Stimulated activated naive CD8-positive, alpha-beta T cell treated with anti-CD3 and anti-CD28 coated beads, Interleukin-15, Interleukin-2, amounts not matched to agents 100 U/mL and 50 U/mL, for 24 hours (primary cell): ENCODE results near the gene MTA1.

Source experiments
- ATAC-seq: fragments of 150-1000 bp; cut with Tn5 transposase; one replicate; pipeline ENCODE4 v1.10.0; 2021
- DNase-seq: peaks from one replicate; pipeline ENCODE4 v3.0.0; 2021

Gene MTA1

DNA sequence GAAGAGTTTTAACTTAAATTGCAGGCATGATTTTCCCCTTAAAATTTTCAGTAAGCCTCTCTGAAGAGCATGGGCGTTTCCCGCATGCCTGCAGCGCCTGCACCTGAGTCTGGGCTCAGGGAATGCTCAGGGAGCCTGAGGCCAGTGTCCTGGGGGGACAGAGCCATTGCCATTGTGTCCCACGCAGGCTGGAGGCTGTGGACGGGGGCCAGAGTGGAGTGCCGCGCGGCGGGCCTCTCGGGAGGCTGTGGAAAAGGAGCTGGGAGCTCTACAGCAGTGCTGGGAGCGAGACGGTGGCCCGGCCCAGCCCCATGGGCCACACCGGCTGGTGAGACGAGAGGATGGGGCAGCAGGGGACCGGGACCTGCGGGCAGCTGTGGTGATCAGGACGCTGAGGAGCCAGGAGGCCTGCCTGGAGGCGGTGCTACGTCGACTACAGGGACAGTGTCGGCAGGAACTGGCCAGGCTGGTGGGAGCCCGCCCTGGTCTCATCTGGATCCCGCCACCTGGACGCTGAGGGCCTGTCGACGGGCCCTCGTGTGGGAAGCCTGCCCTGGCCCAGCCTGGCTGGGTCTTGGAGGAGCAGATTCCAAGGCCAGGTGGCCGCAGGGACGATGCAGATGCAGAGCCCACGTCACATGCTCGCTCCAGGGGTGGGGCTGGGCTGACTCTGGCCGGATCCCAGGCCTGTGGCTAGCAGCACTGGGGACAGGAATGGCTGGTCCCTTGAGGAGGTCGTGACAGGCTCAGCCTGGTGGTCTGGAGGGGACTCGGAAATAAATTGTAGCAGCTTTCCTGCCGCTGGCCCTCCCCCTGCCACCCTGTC, 79.0 kb downstream of the MTA1 start:
- DNase-seq: no peak

DNA sequence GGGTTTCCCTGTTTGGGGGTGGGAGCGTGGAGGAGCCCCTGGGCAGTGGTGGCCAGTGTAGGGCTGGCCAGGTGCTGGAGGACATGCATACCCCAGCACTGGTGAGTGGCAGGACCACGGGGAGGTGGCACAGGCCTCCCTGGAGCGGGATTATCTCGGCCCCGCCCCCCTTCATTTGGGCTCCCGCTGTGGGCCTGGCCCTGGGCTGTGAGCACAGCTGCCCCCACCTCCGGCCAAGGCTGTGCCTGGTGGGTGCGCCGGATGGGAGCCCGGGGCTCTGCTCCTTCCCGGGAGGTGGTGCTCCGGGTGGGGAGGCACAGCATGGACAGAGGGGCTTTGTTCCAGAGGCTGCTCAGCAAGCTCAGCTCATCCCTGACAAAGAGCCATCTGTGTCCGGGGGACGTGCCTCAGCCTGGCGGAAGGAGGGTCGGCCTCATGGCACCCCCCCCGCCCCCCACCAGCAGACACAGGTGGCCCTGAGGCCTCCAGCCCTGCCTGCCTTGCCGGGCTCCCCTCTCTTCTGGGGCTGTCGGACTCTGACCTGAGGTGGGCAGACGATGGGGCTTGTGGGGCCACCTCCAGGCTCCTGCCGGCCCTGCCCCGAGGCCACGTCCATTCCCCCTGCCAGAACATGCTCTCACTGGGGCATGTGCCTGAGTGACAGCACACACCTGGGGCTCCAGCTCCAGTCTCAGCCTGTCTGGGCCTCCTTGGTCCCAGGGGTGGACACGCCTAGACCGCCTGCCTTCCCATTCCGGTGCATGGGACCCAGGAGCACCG, 79.8 kb downstream of the MTA1 start:
- ATAC-seq (no peak), DNase-seq (no peak)

More for the DNA sequence above, 79.0 kb downstream of the MTA1 start:
- ATAC-seq: no peak

DNA sequence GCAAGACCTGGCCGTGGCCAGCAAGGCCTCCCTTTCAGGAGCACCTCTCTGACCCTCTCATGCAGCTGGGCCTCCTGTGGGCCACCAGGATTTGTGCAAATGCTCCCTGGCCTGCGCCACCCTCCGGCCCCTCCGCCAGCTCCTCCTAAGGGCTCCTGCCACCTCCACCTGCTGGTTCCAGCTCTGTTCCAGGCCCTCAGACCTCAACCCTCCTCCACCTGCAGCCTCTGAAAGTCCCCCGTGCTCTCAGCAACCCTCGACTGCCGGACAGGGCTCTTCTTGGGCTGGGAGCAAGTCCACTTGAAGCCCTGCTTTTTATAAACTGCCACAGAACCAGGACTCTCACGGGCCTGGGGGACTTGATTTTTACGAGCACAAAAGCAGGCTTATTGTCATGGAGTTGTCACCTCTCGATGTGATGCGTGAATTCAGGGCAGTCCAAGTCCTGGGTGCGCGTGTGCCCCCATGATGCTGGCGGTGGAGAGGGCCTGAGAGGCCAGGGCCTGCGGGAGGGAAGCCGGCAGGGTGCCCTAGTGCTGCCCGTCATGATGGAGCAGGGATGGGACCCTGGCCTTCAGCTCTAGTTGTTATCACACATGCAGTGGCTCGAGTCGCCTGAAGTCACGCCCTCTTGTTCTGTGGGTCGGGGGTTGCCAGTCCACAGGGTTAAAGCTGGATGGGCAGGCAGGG, 80.6 kb downstream of the MTA1 start:
- no peak for ATAC-seq
- no peak for DNase-seq

DNA sequence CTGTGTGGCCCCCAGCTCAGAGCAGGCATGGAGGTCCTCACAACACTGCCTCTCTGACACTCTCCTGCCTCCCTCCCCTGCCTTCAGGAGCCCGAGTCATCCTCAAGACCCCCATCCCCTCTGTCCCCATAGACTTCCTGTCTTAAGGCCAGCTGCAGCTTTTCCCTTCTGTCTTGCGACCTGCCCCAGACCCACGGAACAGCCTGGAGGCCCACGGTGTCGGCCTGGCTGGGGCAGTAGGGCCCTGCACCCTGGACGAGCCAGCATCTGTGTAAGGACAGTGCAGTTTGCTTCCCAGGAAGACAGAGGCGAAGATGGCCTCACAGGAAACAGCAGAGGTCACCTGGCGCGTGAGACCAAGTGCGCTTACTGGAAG, 81.1 kb downstream of the MTA1 start:
- no peak for ATAC-seq
- no peak for DNase-seq

DNA sequence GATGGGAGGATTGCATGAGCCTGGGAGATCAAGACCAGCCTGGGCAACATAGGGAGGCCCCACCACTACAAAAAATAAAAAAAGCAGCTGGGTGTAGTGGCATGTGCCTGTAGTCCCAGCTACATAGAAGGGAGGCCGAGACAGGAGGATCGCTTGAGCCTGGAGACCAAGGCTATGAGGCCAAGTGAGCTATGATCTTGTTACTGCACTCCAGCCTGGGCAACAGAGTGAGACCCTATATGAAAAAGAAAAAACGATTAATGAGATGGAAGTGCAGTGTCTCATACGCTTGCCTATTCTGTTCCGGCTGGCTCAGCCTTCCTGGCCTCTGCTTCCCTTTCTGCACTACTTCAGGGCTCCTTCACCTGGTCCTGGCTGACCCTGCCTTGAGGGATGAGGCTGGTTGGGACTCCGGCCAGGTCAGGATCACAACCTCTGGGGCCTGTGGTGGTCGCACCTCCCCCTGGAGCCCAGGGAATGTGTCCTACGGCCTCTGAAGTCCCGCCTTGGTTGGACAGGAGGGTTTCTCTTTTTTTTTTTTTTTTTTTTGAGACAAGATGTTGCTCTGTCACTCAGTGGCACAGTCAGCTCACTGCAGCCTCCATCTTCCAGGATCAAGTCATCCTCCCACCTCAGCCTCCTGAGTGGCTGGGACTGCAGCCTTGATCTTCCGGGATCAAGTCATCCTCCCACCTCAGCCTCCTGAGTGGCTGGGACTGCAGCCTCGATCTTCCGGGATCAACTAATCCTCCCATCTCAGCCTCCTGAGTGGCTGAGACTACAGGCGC, 82.1 kb downstream of the MTA1 start:
- DNase-seq: no peak

DNA sequence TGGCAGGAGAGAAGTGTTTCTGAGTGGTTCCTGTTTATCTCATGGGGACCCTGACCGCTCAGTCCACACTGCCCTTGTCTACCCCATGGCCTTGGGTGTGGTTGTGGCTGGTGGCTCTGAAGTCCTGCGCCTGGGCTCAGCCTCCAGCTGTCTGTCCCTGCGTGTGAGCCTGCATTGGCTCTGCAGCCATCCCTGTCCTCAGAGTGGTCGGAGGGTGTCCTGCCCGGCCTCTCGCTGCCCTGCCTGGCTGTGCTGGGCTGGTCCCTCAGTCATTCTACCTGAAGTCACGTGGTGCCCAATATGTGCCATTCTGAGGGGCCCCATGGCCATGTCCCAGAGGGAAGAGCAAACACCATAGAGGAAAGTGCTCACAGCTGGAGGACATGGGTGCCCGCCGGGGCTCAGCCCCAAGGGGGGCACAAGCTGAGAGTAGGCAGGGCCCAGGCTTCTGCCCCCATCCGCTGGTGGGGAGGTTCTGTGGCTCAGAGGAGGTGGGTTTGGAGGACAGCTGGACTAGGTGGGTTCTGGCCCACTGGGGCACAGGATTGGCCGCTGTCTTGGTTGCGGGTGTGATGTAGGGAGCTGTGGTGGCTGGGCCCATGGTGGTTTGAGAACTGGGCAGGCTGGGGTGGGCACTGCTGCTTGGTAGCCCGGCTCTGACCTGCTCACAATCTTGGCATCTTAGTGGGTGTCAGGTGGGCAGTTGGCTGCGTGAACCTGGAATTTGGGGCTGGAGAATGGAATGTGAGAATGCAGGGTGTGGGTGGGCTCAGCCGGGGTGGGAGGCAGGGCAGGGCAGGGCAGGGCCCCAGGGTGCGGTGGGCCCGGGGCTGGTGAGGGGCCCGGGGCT, 83.0 kb downstream of the MTA1 start:
- ATAC-seq (peak; percentile 5), DNase-seq (no peak)

More for the DNA sequence above, 82.1 kb downstream of the MTA1 start:
- ATAC-seq: no peak

DNA sequence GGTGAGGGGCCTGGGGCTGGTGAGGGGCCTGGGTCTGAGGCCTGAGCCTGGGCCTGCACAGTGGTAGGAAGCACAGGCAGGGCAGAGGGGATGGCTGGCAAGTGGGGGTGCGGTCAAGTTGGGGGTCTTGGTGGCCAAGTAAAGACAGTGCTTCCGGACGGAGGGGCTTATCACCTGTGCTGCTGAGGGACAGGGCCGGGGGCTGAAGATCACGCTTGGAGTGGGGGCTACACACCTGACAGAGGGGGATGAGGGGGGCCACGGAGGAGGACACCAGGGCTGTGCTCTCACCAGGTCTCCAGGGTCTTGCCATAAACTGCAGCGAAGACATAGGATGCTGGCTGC, 83.6 kb downstream of the MTA1 start:
- ATAC-seq (no peak), DNase-seq (no peak)

DNA sequence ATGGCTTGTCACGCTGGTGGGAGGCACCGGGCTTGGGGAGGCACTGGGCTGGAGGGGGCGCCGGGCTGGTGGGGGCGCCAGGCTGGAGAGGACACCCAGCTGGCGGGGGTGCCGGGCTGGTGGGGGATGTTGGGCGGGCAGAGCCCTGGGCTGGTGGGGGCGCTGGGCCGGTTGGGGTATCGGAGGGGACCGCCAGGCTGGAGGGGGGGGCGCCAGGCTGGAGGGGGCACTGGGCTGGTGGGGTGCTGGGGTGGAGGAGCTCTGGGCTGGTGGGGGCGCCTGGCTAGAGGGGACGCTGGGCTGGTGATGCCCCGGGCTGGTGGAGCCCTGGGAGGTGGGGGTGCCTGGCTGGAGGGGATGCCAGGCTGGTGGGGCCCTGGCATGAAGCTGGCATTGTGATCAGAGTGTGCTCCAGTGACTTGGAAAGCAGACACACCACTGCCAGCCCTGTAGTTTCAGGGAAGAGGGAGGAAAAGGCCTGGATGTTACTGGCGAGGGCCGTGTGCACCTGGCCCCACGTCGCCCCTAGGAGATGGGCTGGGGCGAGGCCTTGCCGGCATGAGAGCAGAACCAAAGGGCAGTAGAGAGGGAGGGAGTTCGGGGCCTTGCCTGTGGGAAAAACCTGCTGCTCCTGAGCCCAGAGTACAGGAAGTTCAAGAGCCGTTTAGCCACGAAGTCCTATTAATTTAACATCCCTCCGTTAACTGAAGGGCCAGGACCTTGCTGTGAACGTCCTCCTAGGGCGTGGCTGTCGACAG, 84.5 kb downstream of the MTA1 start:
- no peak for DNase-seq
- no peak for ATAC-seq

DNA sequence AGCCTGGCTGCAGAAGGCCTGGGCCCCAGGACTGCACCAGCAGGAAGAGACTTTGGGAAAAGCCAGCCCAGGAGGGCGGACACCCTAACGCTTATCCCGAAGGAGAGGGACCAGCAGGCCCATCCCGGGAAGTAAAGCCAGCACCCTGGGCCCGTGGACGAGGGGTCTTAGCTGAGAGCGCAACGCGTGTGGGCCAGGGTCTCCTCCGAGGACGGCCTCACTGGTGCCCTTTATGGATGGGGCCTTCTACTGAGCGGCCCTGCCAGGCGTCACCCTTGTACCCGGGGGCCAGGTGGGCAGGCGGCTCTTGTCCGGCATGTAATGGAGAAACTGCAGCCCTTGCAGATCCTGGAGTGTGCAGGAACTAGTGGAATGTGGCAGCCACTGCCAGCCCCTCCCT, 85.5 kb downstream of the MTA1 start:
- DNase-seq (no peak), ATAC-seq (no peak)

DNA sequence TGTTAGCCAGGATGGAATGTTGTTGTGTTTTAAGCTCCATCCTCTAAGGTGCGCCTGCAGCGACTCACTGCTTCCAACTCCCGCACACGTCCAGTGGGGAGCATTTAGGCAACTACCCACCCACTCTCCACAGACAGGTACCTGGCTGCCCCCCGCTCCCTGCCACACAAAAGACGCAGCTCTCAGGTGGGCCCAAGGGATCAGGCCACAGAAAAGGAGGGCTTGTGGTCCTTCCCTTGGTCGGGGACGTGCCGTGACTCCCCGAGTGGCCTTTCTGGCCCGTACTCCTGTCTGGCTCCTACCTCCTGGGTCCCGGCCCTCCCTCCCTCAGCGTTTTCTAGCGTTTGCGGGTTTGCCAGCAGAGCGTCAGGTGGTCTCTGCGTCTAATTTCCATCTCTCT, 87.6 kb downstream of the MTA1 start:
- DNase-seq (no peak), ATAC-seq (no peak)

DNA sequence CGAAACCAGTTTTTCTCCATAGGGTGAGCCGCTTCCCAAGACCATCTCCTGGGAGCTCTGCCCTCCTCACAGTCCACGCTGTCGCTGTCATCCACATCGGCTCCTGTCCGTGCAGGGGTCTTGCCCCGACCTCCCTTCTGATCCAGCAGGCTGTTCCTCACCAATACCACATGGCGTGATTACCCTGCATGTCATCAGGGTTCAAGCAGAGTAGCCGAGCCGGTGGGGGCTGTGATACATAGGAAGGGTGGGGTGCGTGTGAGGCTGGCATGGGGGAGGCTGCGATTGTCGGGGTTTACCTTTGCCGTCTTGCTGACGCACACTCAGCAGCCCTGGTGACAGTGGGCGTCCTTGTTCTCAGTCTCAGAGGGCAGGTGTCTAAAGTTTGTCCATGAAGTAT, 88.4 kb downstream of the MTA1 start:
- DNase-seq (no peak), ATAC-seq (no peak)

DNA sequence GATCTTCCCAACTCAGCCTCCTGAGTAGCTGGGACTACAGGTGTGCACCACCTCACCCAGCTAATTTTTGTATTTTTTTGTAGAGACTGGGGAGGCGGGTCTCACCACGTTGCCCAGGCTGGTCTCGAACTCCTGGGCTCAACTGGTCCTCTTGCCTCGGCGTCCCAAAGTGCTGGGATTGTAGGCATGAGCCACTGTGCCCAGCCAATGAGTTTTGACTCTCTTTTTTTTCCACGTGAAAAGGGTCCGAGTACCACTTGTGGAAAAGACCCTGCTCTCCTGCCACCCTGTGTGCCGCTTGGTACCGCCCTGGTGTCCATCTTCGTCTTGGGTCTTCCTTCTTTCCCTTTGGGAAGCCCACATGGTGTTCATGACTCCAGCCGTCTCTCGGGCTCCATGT, 89.0 kb downstream of the MTA1 start:
- ATAC-seq: no peak
- no peak for DNase-seq

DNA sequence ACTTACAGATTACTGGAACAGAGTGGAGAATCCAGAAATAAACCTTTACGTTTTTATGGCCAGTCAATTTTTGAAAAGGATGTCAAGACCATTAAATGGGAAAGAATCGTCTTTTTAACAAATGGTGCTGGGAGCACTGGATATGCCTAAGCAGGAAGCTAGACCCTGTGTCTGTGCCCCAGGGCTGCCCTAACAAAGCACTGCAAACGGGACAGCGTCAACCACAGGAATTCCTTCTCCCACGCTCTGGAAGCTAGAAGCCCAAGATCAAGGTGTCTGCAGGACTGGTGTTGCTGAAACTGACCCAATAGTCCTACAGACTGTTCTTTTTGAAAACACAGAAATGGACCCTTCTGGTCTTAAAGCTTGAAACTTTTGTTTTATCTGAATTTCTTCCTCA, 97.5 kb downstream of the MTA1 start:
- DNase-seq: no peak
- no peak for ATAC-seq

DNA sequence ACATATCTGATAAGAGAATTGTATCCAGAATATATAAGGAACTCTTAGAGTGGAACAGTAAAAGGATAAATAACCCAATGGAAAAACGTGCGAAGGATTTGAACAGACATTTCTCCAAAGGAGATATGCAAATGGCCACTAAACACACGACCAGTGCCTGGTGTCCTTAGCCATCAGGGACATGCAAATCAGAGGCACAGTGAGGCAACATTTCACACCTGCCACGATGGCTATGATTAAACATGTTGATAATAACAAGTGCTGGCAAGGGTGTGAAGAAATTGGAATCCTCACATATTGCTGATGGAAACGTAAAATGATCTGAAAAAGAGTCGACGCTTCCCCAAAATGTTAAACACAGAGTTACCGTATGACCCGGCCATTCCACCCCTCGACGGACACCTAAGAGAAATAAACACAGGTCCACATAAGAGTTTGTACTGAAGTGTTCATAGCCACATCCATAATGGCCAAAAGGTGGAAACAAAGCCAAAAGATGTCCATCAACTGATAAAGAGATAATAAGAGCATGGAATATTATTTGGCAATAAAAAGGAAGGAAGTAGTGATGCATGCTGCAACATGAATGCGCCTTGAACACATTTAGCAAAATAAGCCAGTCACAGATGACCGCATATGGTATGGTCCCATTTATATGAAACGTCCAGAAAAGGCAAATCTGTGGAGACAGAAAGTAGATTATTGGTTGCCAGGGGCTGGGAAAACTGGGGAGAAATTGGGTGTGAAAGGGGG, 100.5 kb downstream of the MTA1 start:
- DNase-seq (no peak), ATAC-seq (no peak)
